ENCODE measurements around the gene PGF. TPM values are rescaled to one million over a fixed set of nuclear protein-coding genes. Genes with fewer than 3 reads are reported as not detected.

Gene PGF
- total and polyA plus RNA-seq, 2 of the 13 experiments (the other 11 are each of a cell fraction or from before 2014, with no cell fraction given), result 10.7 to 27.5 TPM

DNA sequence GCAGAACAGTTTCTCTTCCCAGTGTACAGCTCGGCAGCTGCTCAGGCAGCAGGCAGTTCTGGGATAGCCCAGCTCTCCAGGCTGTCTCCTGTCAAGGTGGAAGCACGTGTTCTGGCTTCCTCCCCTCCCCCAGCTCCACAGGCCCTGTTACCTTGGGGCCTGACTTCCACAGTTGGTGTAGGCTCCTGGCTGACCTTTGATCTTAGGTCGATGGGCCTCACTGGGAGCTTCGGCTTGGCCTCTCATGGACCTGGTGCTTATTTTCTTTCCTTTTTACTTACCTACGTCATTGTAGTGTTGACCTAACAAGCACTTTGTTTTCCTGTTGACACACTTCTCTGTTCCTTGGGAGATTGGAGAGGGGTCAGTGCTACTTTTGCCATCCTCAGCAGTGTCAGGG, 56.7 kb downstream of the PGF start (continued):
- TF ChIP-seq ONECUT2 (CRISPR knock-in tag; IDR thresholded peaks at IDR 0.05), result peak; percentile 80
- peak; percentile 59; the same call in 1 of the 2 replicates for TF ChIP-seq ZBTB26 (CRISPR knock-in tag; IDR thresholded peaks at IDR 0.05; ENCODE audit: borderline replicate concordance)
- no peak for TF ChIP-seq HOXD1 (CRISPR knock-in tag; IDR thresholded peaks at IDR 0.05)
- TF ChIP-seq STAG1 (CRISPR knock-in tag; IDR thresholded peaks at IDR 0.05), result no peak
- TF ChIP-seq, protein P1, sequence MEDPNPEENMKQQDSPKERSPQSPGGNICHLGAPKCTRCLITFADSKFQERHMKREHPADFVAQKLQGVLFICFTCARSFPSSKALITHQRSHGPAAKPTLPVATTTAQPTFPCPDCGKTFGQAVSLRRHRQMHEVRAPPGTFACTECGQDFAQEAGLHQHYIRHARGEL (CRISPR knock-in tag; IDR thresholded peaks at IDR 0.05), result no peak
- no peak for TF ChIP-seq CENPX (CRISPR knock-in tag; IDR thresholded peaks at IDR 0.05)
- TF ChIP-seq ZNF567 (CRISPR knock-in tag; IDR thresholded peaks at IDR 0.05; ENCODE audit: borderline replicate concordance), result no peak
- TF ChIP-seq, protein P2, sequence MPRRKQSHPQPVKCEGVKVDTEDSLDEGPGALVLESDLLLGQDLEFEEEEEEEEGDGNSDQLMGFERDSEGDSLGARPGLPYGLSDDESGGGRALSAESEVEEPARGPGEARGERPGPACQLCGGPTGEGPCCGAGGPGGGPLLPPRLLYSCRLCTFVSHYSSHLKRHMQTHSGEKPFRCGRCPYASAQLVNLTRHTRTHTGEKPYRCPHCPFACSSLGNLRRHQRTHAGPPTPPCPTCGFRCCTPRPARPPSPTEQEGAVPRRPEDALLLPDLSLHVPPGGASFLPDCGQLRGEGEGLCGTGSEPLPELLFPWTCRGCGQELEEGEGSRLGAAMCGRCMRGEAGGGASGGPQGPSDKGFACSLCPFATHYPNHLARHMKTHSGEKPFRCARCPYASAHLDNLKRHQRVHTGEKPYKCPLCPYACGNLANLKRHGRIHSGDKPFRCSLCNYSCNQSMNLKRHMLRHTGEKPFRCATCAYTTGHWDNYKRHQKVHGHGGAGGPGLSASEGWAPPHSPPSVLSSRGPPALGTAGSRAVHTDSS (CRISPR knock-in tag; conservative IDR thresholded peaks at IDR 0.05), result no peak
- TF ChIP-seq ZNF790 (CRISPR knock-in tag; IDR thresholded peaks at IDR 0.05; ENCODE audit: borderline replicate concordance), result 0 out of 2 replicates have a peak, but pooled peaks have one; percentile 37
- TF ChIP-seq FOSL2 (CRISPR knock-in tag; IDR thresholded peaks at IDR 0.05), result peak; percentile 62
- peak in 1 of 2 experiments; percentile 57; a peak in 1 of 4 replicates for TF ChIP-seq HMGXB4 (CRISPR knock-in tag; IDR thresholded peaks at IDR 0.05; ENCODE audit: borderline replicate concordance in 1 of 2, low read depth in 1 of 2)
- TF ChIP-seq RARG (CRISPR knock-in tag; IDR thresholded peaks at IDR 0.05; ENCODE audit: low read depth), result no peak
- TF ChIP-seq MTA1 (CRISPR knock-in tag; IDR thresholded peaks at IDR 0.05; ENCODE audit: borderline replicate concordance), result peak; percentile 83; the same call in 1 of the 2 replicates
- no peak for TF ChIP-seq ZNF879 (CRISPR knock-in tag; IDR thresholded peaks at IDR 0.05)
- peak; percentile 96 for TF ChIP-seq PAXIP1 (CRISPR knock-in tag; conservative IDR thresholded peaks at IDR 0.05)
- TF ChIP-seq MTA3 (CRISPR knock-in tag; IDR thresholded peaks at IDR 0.05), result no peak
- TF ChIP-seq ZNF766 (CRISPR knock-in tag; IDR thresholded peaks at IDR 0.05; ENCODE audit: borderline replicate concordance), result 0 out of 2 replicates have a peak, but pooled peaks have one; percentile 45
- peak; percentile 88 for TF ChIP-seq NR2C2 (CRISPR knock-in tag; IDR thresholded peaks at IDR 0.05; ENCODE audit: borderline replicate concordance)
- peak; percentile 99 for TF ChIP-seq MYC (CRISPR knock-in tag; IDR thresholded peaks at IDR 0.05; ENCODE audit: borderline replicate concordance)
- 0 out of 2 replicates have a peak, but pooled peaks have one; percentile 25 for TF ChIP-seq KDM1A (CRISPR knock-in tag; IDR thresholded peaks at IDR 0.05)
- TF ChIP-seq ZSCAN20 (CRISPR knock-in tag; IDR thresholded peaks at IDR 0.05; ENCODE audit: borderline replicate concordance), result no peak
- peak; percentile 78 for TF ChIP-seq YEATS4 (CRISPR knock-in tag; IDR thresholded peaks at IDR 0.05; ENCODE audit: borderline replicate concordance)
